K562 (cell line): ENCODE results near the gene RESP18. TPM values are rescaled to one million over a fixed set of nuclear protein-coding genes. Genes with fewer than 3 reads are reported as not detected.

Experiments used
- ETS2 ChIP-seq: IDR thresholded peaks from 2 replicates; pipeline ENCODE4 v1.6.1; 2016; ENCODE audit warnings: borderline replicate concordance, missing genetic modification characterization, mild to moderate bottlenecking, moderate library complexity, missing compliant biosample characterization; ENCODE audit not compliant: poor library complexity, severe bottlenecking
- NKRF ChIP-seq: fragments of 450-650 bp; IDR thresholded peaks from 2 replicates; pipeline ENCODE4 v1.6.1; 2016; ENCODE audit warnings: borderline replicate concordance
- NR2C2 ChIP-seq, 2 experiments: fragments of 200-800 bp in 1 of 2; sonication (Bioruptor generic) in 1 of 2; sonication (generic) in 1 of 2; formaldehyde crosslinking in 1 of 2; IDR thresholded peaks; 2 replicates each; pipeline versions ENCODE4 v1.6.1 to v1.8.0; 2016 to 2022; ENCODE audit warnings: mild to moderate bottlenecking in 1 of 2, missing compliant biosample characterization in 1 of 2, missing genetic modification characterization in 1 of 2, missing genetic modification reagents in 1 of 2
- RBM34 ChIP-seq: fragments of 200-400 bp; formaldehyde crosslinking; IDR thresholded peaks from 2 replicates; pipeline ENCODE4 v1.6.1; 2018; ENCODE audit warnings: low read length, borderline replicate concordance; ENCODE audit not compliant: insufficient read depth
- RFX5 ChIP-seq: IDR thresholded peaks from 2 replicates; pipeline ENCODE4 v1.6.1; 2011; ENCODE audit warnings: low read depth, mild to moderate bottlenecking, improper control_type of control experiment, low read length
- SIN3A ChIP-seq, 2 experiments: fragments of 150-350 bp in 1 of 2; IDR thresholded peaks; 2 replicates each; pipeline ENCODE4 v1.6.1; 2011 to 2016; ENCODE audit warnings: borderline replicate concordance in 2 of 2, low read depth in 2 of 2, low read length in 2 of 2, mild to moderate bottlenecking in 2 of 2, moderate library complexity in 2 of 2; ENCODE audit not compliant: control insufficient read depth in 1 of 2
- ZNF318 ChIP-seq, 2 experiments: fragments of 450-650 bp; IDR thresholded peaks; 2 replicates each; pipeline ENCODE4 v1.6.1; 2016; ENCODE audit warnings: mild to moderate bottlenecking in 2 of 2, borderline replicate concordance in 1 of 2, low read depth in 1 of 2, moderate library complexity in 1 of 2
- polyA plus RNA-seq, 8 experiments: library from polyadenylated mRNA; depleted of rRNA in 4 of 8; stranded (reverse) in 5 of 8; unstranded in 3 of 8; fragments of >200 nt; fragmentation: Nextera tagmentation in 2 of 8; fragmentation: Illumina TruSeq in 1 of 8; extraction: Ambion mirVana in 2 of 8; extraction: Trizol in 1 of 8; gene quantifications; 2 replicates each; pipeline versions ENCODE4 v1.2.1 to v1.2.3, GENCODE V29; 2011 to 2014; ENCODE audit warnings: inconsistent platforms in 1 of 8, missing spikeins in 1 of 8
- total RNA-seq, 7 experiments: library from RNA; depleted of rRNA in 6 of 7; stranded (reverse); fragments of >200 nt in 6 of 7; fragmentation: Illumina TruSeq in 2 of 7; extraction: Trizol in 2 of 7; gene quantifications; 2 replicates each; pipeline versions ENCODE4 v1.2.1 to v1.2.3, GENCODE V29; 2011 to 2021; ENCODE audit warnings: low replicate concordance in 1 of 7
- TF ChIP-seq, protein P1 (sequence below): fragments of 450-650 bp; IDR thresholded peaks from 2 replicates; pipeline ENCODE4 v1.6.1; 2017; ENCODE audit warnings: antibody characterized with exemption, mild to moderate bottlenecking

RESP18 gene
- total and polyA plus RNA-seq, 9 of the 15 experiments (the other 6 are each of a cell fraction or from before 2014, with no cell fraction given) = not detected

- TF ChIP-seq ZNF318 (IDR thresholded peaks at IDR 0.05; ENCODE audit: borderline replicate concordance in 1 of 2, low read depth in 1 of 2) = no peak
- 0 out of 2 replicates have a peak, but pooled peaks have one; percentile 41 for TF ChIP-seq NKRF
- TF ChIP-seq SIN3A (IDR thresholded peaks at IDR 0.05; ENCODE audit: borderline replicate concordance in 2 of 2, control insufficient read depth in 1 of 2, low read depth in 2 of 2, low read length in 2 of 2) = peak in 1 of 2 experiments; percentile 69; a peak in 1 of 4 replicates
- TF ChIP-seq RFX5 = no peak
- TF ChIP-seq ETS2 = no peak
- no peak for TF ChIP-seq RBM34
- TF ChIP-seq, protein P1, sequence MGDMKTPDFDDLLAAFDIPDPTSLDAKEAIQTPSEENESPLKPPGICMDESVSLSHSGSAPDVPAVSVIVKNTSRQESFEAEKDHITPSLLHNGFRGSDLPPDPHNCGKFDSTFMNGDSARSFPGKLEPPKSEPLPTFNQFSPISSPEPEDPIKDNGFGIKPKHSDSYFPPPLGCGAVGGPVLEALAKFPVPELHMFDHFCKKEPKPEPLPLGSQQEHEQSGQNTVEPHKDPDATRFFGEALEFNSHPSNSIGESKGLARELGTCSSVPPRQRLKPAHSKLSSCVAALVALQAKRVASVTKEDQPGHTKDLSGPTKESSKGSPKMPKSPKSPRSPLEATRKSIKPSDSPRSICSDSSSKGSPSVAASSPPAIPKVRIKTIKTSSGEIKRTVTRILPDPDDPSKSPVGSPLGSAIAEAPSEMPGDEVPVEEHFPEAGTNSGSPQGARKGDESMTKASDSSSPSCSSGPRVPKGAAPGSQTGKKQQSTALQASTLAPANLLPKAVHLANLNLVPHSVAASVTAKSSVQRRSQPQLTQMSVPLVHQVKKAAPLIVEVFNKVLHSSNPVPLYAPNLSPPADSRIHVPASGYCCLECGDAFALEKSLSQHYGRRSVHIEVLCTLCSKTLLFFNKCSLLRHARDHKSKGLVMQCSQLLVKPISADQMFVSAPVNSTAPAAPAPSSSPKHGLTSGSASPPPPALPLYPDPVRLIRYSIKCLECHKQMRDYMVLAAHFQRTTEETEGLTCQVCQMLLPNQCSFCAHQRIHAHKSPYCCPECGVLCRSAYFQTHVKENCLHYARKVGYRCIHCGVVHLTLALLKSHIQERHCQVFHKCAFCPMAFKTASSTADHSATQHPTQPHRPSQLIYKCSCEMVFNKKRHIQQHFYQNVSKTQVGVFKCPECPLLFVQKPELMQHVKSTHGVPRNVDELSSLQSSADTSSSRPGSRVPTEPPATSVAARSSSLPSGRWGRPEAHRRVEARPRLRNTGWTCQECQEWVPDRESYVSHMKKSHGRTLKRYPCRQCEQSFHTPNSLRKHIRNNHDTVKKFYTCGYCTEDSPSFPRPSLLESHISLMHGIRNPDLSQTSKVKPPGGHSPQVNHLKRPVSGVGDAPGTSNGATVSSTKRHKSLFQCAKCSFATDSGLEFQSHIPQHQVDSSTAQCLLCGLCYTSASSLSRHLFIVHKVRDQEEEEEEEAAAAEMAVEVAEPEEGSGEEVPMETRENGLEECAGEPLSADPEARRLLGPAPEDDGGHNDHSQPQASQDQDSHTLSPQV = peak; percentile 91
- TF ChIP-seq NR2C2 (CRISPR knock-in tag; IDR thresholded peaks at IDR 0.05) = no peak
- no peak for TF ChIP-seq NR2C2 (tag; IDR thresholded peaks at IDR 0.05)
These were observed 37.9 kb downstream of the RESP18 start (continued) for GRCh38 chr2:219294356-219295351.
